SK-N-SH (cell line): Measurements from ENCODE around the gene GAB2. TPM values are rescaled to one million over a fixed set of nuclear protein-coding genes. Genes with fewer than 3 reads are reported as not detected.

Experiments
- CTCF ChIA-PET: fragments of 300-600, 350-600 bp; formaldehyde crosslinking; extraction: SDS; loops from one replicate; lab custom pipeline; 2021; lab: Yijun Ruan, JAX
- POLR2A ChIA-PET: fragments of 350-600 bp; sonication (Branson Sonifier 250); formaldehyde crosslinking; extraction: SDS; loops from one replicate; lab custom pipeline; 2020; ENCODE audit warnings: antibody characterized with exemption, inconsistent platforms; lab: Yijun Ruan, JAX
- DNase-seq: peaks from one replicate; pipeline ENCODE4 v3.0.0; 2012
- H2AFZ ChIP-seq: fragments of 200-600 bp; sonication (generic); 2 replicates; pipeline ENCODE4 v1.8.1; 2016; ENCODE audit warnings: antibody characterized with exemption, mild to moderate bottlenecking, low read depth
- H3F3A ChIP-seq: fragments of 200-600 bp; sonication (generic); replicated peaks from 2 replicates; pipeline ENCODE3; 2016; ENCODE audit warnings: antibody characterized with exemption, mild to moderate bottlenecking; ENCODE audit not compliant: insufficient read depth
- H3K27ac ChIP-seq, 2 experiments: fragments of 200-500 bp in 1 of 2; fragments of 200-600 bp in 1 of 2; sonication (Bioruptor generic) in 1 of 2; sonication (generic), shearing (Covaris generic) in 1 of 2; 2 replicates each; pipeline versions ENCODE4 v1.5.1 to v1.6.1; 2014 to 2016; ENCODE audit warnings: low read depth in 2 of 2, inconsistent platforms in 1 of 2, low read length in 1 of 2, mild to moderate bottlenecking in 1 of 2, mixed read lengths in 1 of 2
- H3K27me3 ChIP-seq: fragments of 200-600 bp; sonication (generic), shearing (Covaris generic); 2 replicates; pipeline ENCODE4 v1.6.1; 2016; ENCODE audit warnings: mixed run types; ENCODE audit not compliant: insufficient read depth
- H3K36me3 ChIP-seq, 2 experiments: fragments of 200-500 bp in 1 of 2; fragments of 200-600 bp in 1 of 2; sonication (Bioruptor generic) in 1 of 2; sonication (generic) in 1 of 2; replicated peaks in 1 of 2; 2 replicates each; pipeline versions ENCODE3 to v1.5.1; 2014 to 2016; ENCODE audit warnings: low read length in 1 of 2, mild to moderate bottlenecking in 1 of 2; ENCODE audit not compliant: insufficient read depth in 2 of 2, control insufficient read depth in 1 of 2
- H3K4me1 ChIP-seq, 2 experiments: fragments of 200-500 bp in 1 of 2; fragments of 200-600 bp in 1 of 2; sonication (Bioruptor generic) in 1 of 2; sonication (generic), shearing (Covaris generic) in 1 of 2; 2 replicates each; pipeline versions ENCODE4 v1.5.1 to v1.6.1; 2014 to 2016; ENCODE audit warnings: low read depth in 1 of 2, low read length in 1 of 2, mixed run types in 1 of 2; ENCODE audit not compliant: insufficient read depth in 2 of 2, control insufficient read depth in 1 of 2
- H3K4me2 ChIP-seq: fragments of 200-600 bp; sonication (generic), shearing (Covaris generic); 2 replicates; pipeline ENCODE4 v1.6.1; 2017; ENCODE audit warnings: mixed run types
- H3K4me3 ChIP-seq, 2 experiments: fragments of 200-500 bp in 1 of 2; fragments of 200-600 bp in 1 of 2; sonication (Bioruptor generic) in 1 of 2; sonication (generic), shearing (Covaris generic) in 1 of 2; 2 replicates each; pipeline versions ENCODE4 v1.5.1 to v1.8.1; 2014 to 2016; ENCODE audit warnings: low read depth in 2 of 2, inconsistent platforms in 1 of 2, low read length in 1 of 2, mild to moderate bottlenecking in 1 of 2, mixed read lengths in 1 of 2, moderate library complexity in 1 of 2
- H3K79me2 ChIP-seq: fragments of 200-600 bp; sonication (generic); 2 replicates; pipeline ENCODE4 v1.8.1; 2017; ENCODE audit warnings: mild to moderate bottlenecking; ENCODE audit not compliant: insufficient read depth
- H3K9ac ChIP-seq: fragments of 200-600 bp; sonication (generic); 2 replicates; pipeline ENCODE4 v1.6.1; 2017; ENCODE audit warnings: mixed run types
- H3K9me2 ChIP-seq: fragments of 200-600 bp; sonication (generic); 2 replicates; pipeline ENCODE4 v1.6.1; 2017; ENCODE audit warnings: mixed run types
- H3K9me3 ChIP-seq: fragments of 200-600 bp; sonication (generic); 2 replicates; pipeline ENCODE4 v1.6.1; 2017; ENCODE audit warnings: mixed run types, mild to moderate bottlenecking, moderate library complexity
- H4K20me1 ChIP-seq: fragments of 200-600 bp; sonication (generic); 2 replicates; pipeline ENCODE4 v1.6.1; 2017; ENCODE audit warnings: mild to moderate bottlenecking, mixed run types; ENCODE audit not compliant: insufficient read depth
- CHD2 ChIP-seq: fragments of 150-350 bp; IDR thresholded peaks from 2 replicates; pipeline ENCODE4 v1.6.1; 2018; ENCODE audit warnings: low read length; ENCODE audit not compliant: partially characterized antibody
- CTCF ChIP-seq: fragments of 200-600 bp; sonication (generic); IDR thresholded peaks from 2 replicates; pipeline ENCODE4 v1.6.1; 2017; ENCODE audit warnings: antibody characterized with exemption, mild to moderate bottlenecking, moderate library complexity
- FOXJ3 ChIP-seq: sonication (generic); formaldehyde crosslinking; IDR thresholded peaks from 2 replicates; pipeline ENCODE4 v1.5.1; 2020; ENCODE audit warnings: mild to moderate bottlenecking, missing genetic modification reagents
- FOXM1 ChIP-seq: IDR thresholded peaks from 2 replicates; pipeline ENCODE4 v1.4.0; 2012; ENCODE audit warnings: low read depth, mild to moderate bottlenecking
- GATA2 ChIP-seq: sonication (generic); formaldehyde crosslinking; IDR thresholded peaks from 2 replicates; pipeline ENCODE4 v1.5.0; 2020; ENCODE audit warnings: mild to moderate bottlenecking, missing genetic modification reagents
- MEF2A ChIP-seq: IDR thresholded peaks from 2 replicates; pipeline ENCODE4 v1.4.0; 2012; ENCODE audit warnings: low read depth, borderline replicate concordance
- MXI1 ChIP-seq: IDR thresholded peaks from 2 replicates; pipeline ENCODE4 v1.6.1; 2012; ENCODE audit warnings: mild to moderate bottlenecking, low read depth, low read length, improper control_type of control experiment
- NFIC ChIP-seq: IDR thresholded peaks from 2 replicates; pipeline ENCODE4 v1.4.0; 2012; ENCODE audit warnings: borderline replicate concordance
- RAD21 ChIP-seq: IDR thresholded peaks from 2 replicates; pipeline ENCODE4 v1.6.1; 2012; ENCODE audit warnings: mild to moderate bottlenecking, low read length
- RCOR1 ChIP-seq: fragments of 150-350 bp; IDR thresholded peaks from 2 replicates; pipeline ENCODE4 v1.6.1; 2017; ENCODE audit warnings: antibody characterized with exemption, low read length
- RFX5 ChIP-seq: IDR thresholded peaks from 2 replicates; pipeline ENCODE4 v1.6.1; 2012; ENCODE audit warnings: mild to moderate bottlenecking, improper control_type of control experiment, low read length
- SMC3 ChIP-seq: IDR thresholded peaks from 2 replicates; pipeline ENCODE4 v1.6.1; 2012; ENCODE audit warnings: low read depth, low read length, improper control_type of control experiment
- TAF1 ChIP-seq: IDR thresholded peaks from 2 replicates; pipeline ENCODE4 v1.6.1; 2012; ENCODE audit warnings: low read depth, mild to moderate bottlenecking, low read length, moderate library complexity, borderline replicate concordance
- TEAD4 ChIP-seq: IDR thresholded peaks from 2 replicates; pipeline ENCODE4 v1.4.0; 2012; ENCODE audit warnings: mild to moderate bottlenecking, borderline replicate concordance; ENCODE audit not compliant: insufficient read depth
- YY1 ChIP-seq: IDR thresholded peaks from 2 replicates; pipeline ENCODE4 v1.4.0; 2012; ENCODE audit warnings: low read depth, mild to moderate bottlenecking
- WGBS: methylation state at CpG from one replicate; pipeline ENCODE4 v1.1.6; 2017; ENCODE audit warnings: low lambda C conversion rate; 5-methylcytosine and 5-hydroxymethylcytosine counted together
- polyA plus RNA-seq, 3 experiments: library from polyadenylated mRNA; depleted of rRNA; stranded (reverse); fragments of >200 nt; gene quantifications; 2 replicates each; pipeline ENCODE4 v1.2.3, GENCODE V29; 2012
- TF ChIP-seq, protein P1 (sequence below): IDR thresholded peaks from 2 replicates; pipeline ENCODE4; 2012
- TF ChIP-seq, protein P2 (sequence below): fragments of 150-350 bp; IDR thresholded peaks from 2 replicates; pipeline ENCODE4 v1.6.1; 2016; ENCODE audit warnings: mild to moderate bottlenecking, low read depth, low read length
- TF ChIP-seq, protein P3 (sequence below): IDR thresholded peaks from 2 replicates; pipeline ENCODE4 v1.6.1; 2012; ENCODE audit warnings: mild to moderate bottlenecking, low read depth, low read length, moderate library complexity

Gene GAB2
- polyA plus RNA-seq, 1 of the 3 experiments (the other 2 are of a cell fraction), result 5.6 TPM

DNA sequence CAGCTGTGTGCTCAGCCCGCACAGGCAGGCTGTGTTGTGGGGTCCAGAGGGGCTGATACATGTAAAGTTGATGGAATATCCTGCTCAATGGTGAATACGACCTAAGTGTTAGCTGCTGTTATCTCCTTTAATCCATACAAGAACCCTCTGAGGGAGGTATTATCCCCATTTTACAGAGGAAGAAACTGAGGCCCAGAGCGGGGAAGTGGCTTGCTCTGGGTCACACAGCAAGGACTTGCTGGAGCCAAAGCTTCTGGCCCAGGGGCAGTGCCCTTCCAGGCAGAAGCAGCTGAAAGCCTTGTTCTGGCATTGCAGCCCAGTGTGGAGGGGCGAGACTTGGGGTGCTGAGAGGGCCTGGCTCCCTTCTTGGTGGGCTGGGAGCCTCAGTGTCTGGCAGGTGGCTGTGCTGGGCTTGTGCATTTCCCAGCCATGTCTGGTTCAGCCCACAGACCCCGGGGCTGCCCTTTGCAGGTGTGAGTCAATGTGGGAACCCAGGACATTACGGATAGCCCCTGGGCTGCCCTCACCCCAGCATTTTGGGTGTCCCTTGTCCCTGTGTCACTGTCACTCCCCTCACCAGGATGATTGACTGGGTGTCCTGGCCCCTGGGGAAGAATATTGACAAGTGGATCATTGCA, 218.5 kb downstream of the GAB2 start:
- H3K9ac ChIP-seq, result no peak overlapping the region
- 0 out of 2 replicates have a peak, but pooled peaks cover 2% of the 10 kb centered on the region for H4K20me1 ChIP-seq
- WGBS, result 73% methylated on average over 2 of the region's 6 CpGs
- CTCF ChIA-PET, result interaction anchor here (1.1 kb wide), 1 partner anchor 9 kb away, joined by 3 read pairs; no protein-coding TSS in a partner anchor
- H3K4me3 ChIP-seq, result no peak overlapping the region
- H3K27me3 ChIP-seq, result no peaks in the 10 kb centered on the region
- no peaks in the 10 kb centered on the region; a peak in 1 of 4 replicates for H3K4me1 ChIP-seq
- no peak for DNase-seq
- no peaks in the 10 kb centered on the region for H3K9me2 ChIP-seq
- H3K79me2 ChIP-seq, result peaks cover 10% of the 10 kb centered on the region; the same call in 1 of the 2 replicates
- H2AFZ ChIP-seq, result no peak overlapping the region
- H3K27ac ChIP-seq, result no peak overlapping the region
- H3K9me3 ChIP-seq, result no peaks in the 10 kb centered on the region
- H3F3A ChIP-seq, result no peaks in the 10 kb centered on the region
- no peak overlapping the region for H3K4me2 ChIP-seq
- peaks cover 0 to 35% of the 10 kb centered on the region in 2 experiments for H3K36me3 ChIP-seq
- TF ChIP-seq RCOR1 (no peak), FOXJ3 (CRISPR knock-in tag) (no peak), CHD2 (no peak), SMC3 (no peak), MXI1 (no peak), CTCF (no peak), RAD21 (no peak), GATA2 (no peak), TEAD4 (no peak), NFIC (no peak), RFX5 (no peak), MEF2A (no peak), YY1 (no peak), FOXM1 (no peak)
- TF ChIP-seq, protein P1, sequence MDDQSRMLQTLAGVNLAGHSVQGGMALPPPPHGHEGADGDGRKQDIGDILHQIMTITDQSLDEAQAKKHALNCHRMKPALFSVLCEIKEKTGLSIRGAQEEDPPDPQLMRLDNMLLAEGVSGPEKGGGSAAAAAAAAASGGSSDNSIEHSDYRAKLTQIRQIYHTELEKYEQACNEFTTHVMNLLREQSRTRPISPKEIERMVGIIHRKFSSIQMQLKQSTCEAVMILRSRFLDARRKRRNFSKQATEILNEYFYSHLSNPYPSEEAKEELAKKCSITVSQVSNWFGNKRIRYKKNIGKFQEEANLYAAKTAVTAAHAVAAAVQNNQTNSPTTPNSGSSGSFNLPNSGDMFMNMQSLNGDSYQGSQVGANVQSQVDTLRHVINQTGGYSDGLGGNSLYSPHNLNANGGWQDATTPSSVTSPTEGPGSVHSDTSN, result no peak
- POLR2A ChIA-PET, result no interaction called here

GRCh38 chr11:78197816-78198215, 219.8 kb downstream of the GAB2 start:
- WGBS, result 90% methylated on average over 2 of the region's 8 CpGs
- no peak overlapping the region for H3K4me3 ChIP-seq
- no peaks in the 10 kb centered on the region for H3K9me3 ChIP-seq
- H3K27ac ChIP-seq, result no peak overlapping the region
- no peaks in the 10 kb centered on the region for H3K27me3 ChIP-seq
- H3K79me2 ChIP-seq, result peaks cover 21% of the 10 kb centered on the region; the same call in 1 of the 2 replicates
- no peak for DNase-seq
- H3K9ac ChIP-seq, result no peak overlapping the region
- no peak overlapping the region for H3K4me2 ChIP-seq
- CTCF ChIA-PET, result no interaction called here
- peaks cover 0 to 35% of the 10 kb centered on the region in 2 experiments for H3K36me3 ChIP-seq
- H3K9me2 ChIP-seq, result no peaks in the 10 kb centered on the region
- no peaks in the 10 kb centered on the region for H3F3A ChIP-seq
- no peak overlapping the region for H2AFZ ChIP-seq
- 0 out of 2 replicates have a peak, but pooled peaks cover 2% of the 10 kb centered on the region for H4K20me1 ChIP-seq
- POLR2A ChIA-PET, result no interaction called here
- H3K4me1 ChIP-seq, result no peaks in the 10 kb centered on the region; a peak in 1 of 4 replicates
- no peak for TF ChIP-seq SMC3
- no peak for TF ChIP-seq NFIC
- TF ChIP-seq, protein P1, result no peak
- TF ChIP-seq TAF1, result no peak
- TF ChIP-seq, protein P2, sequence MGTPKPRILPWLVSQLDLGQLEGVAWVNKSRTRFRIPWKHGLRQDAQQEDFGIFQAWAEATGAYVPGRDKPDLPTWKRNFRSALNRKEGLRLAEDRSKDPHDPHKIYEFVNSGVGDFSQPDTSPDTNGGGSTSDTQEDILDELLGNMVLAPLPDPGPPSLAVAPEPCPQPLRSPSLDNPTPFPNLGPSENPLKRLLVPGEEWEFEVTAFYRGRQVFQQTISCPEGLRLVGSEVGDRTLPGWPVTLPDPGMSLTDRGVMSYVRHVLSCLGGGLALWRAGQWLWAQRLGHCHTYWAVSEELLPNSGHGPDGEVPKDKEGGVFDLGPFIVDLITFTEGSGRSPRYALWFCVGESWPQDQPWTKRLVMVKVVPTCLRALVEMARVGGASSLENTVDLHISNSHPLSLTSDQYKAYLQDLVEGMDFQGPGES, result no peak
- TF ChIP-seq, protein P3, sequence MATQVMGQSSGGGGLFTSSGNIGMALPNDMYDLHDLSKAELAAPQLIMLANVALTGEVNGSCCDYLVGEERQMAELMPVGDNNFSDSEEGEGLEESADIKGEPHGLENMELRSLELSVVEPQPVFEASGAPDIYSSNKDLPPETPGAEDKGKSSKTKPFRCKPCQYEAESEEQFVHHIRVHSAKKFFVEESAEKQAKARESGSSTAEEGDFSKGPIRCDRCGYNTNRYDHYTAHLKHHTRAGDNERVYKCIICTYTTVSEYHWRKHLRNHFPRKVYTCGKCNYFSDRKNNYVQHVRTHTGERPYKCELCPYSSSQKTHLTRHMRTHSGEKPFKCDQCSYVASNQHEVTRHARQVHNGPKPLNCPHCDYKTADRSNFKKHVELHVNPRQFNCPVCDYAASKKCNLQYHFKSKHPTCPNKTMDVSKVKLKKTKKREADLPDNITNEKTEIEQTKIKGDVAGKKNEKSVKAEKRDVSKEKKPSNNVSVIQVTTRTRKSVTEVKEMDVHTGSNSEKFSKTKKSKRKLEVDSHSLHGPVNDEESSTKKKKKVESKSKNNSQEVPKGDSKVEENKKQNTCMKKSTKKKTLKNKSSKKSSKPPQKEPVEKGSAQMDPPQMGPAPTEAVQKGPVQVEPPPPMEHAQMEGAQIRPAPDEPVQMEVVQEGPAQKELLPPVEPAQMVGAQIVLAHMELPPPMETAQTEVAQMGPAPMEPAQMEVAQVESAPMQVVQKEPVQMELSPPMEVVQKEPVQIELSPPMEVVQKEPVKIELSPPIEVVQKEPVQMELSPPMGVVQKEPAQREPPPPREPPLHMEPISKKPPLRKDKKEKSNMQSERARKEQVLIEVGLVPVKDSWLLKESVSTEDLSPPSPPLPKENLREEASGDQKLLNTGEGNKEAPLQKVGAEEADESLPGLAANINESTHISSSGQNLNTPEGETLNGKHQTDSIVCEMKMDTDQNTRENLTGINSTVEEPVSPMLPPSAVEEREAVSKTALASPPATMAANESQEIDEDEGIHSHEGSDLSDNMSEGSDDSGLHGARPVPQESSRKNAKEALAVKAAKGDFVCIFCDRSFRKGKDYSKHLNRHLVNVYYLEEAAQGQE, result no peak
- no peak for TF ChIP-seq RFX5
- TF ChIP-seq RCOR1, result no peak
- TF ChIP-seq TEAD4, result no peak
